Ovary (tissue), 9 donors: ENCODE measurements around the gene KMO. TPM values are rescaled to one million over a fixed set of nuclear protein-coding genes. Genes with fewer than 3 reads are reported as not detected.
A peak's percentile ranks its signal among the peaks of the same experiment; 100 is the strongest.

Experiments used
- DNase-seq, 5 donors: peaks; one replicate each; pipeline ENCODE4 v3.0.0-alpha.2; 2019 to 2020
- H3K27ac ChIP-seq, 2 donors: fragments of 200-600 bp; one replicate each; pipeline versions ENCODE4 v1.5.1 to v1.8.0; 2019 to 2022
- H3K27me3 ChIP-seq: fragments of 200-600 bp; one replicate; pipeline ENCODE4 v1.8.0; 2022
- H3K36me3 ChIP-seq: fragments of 200-600 bp; sonication (generic); one replicate; pipeline ENCODE4 v1.5.1; 2019
- H3K4me1 ChIP-seq: one replicate; pipeline ENCODE4 v1.8.1; 2013; ENCODE audit warnings: mild to moderate bottlenecking, moderate library complexity; ENCODE audit not compliant: insufficient read depth
- H3K4me3 ChIP-seq: fragments of 200-600 bp; sonication (generic); one replicate; pipeline ENCODE4 v1.5.1; 2017
- H3K9me3 ChIP-seq, 2 donors: fragments of 200-600 bp in 1 of 2; sonication (generic) in 1 of 2; one replicate each; pipeline versions ENCODE4 v1.5.1 to v1.8.1; 2013 to 2019; ENCODE audit warnings: mild to moderate bottlenecking in 1 of 2, moderate library complexity in 1 of 2
- CTCF ChIP-seq, 3 donors: fragments of 450-650 bp in 2 of 3; fragments of 200-600 bp in 1 of 3; IDR thresholded peaks; one replicate each; pipeline versions ENCODE4 v1.5.1 to v1.8.0; 2016 to 2022; ENCODE audit warnings: antibody characterized with exemption in 3 of 3, mild to moderate bottlenecking in 1 of 3
- EP300 ChIP-seq: sonication (generic); formaldehyde crosslinking; IDR thresholded peaks from one replicate; pipeline ENCODE4 v1.6.1; 2017; ENCODE audit warnings: antibody characterized with exemption
- POLR2A ChIP-seq: fragments of 450-650 bp; IDR thresholded peaks from one replicate; pipeline ENCODE4 v1.6.1; 2017; ENCODE audit warnings: antibody characterized with exemption, mild to moderate bottlenecking, moderate library complexity
- whole genome bisulfite sequencing, 3 donors: extraction: QIAGEN DNeasy Blood & Tissue Kit in 1 of 3; methylation state at CpG; one replicate each; pipeline versions ENCODE4 v1.1.5 to v1.1.7; 2013 to 2017; 5-methylcytosine and 5-hydroxymethylcytosine counted together
- intact Hi-C, 4 donors: fragments of 100-400 bp; cut with DNase I; formaldehyde crosslinking; loops; one replicate each; pipeline versions ENCODE4 v1.11.0 to v1.15.1; 2022 to 2023
- polyA plus RNA-seq, 2 donors: library from polyadenylated mRNA; stranded (reverse); fragments of 200-250 nt in 1 of 2; fragments of 350-450 nt in 1 of 2; fragmentation: Illumina TruSeq in 1 of 2; extraction: RNeasy Lipid Tissue Mini Kit (QIAGEN cat#74804) in 1 of 2; gene quantifications; one replicate each; pipeline ENCODE4 v1.2.3, GENCODE V29; 2013 to 2014
- total RNA-seq, 7 donors: library from RNA; depleted of rRNA in 2 of 7; stranded (reverse); fragments of >200 nt in 2 of 7; fragmentation: NEBNext Ultra II Directional in 3 of 7; extraction: Animal tissue kit (Norgen Biotek cat#: 25700) in 3 of 7; gene quantifications; one replicate each; pipeline versions ENCODE4 v1.1.0 to v1.2.4, GENCODE V29; 2016 to 2023
- donor health status: DM: no; HTN: no; CAD: no; lungs with moderate emphysema.
- donor health status: DM: no; HTN: no; CAD: no.
- donor health status: Bipolar disorder and iron deficiency.
- donor health status: DM: yes; HTN: yes; CAD: no.
- donor health status: DM: no; HTN: no; CAD: no.
- donor health status: DM: yes; HTN: yes; CAD: no.

KMO gene
- total and polyA plus RNA-seq, 9 donors: 0.12 to 2.0 (median 0.43) TPM; not detected in 1

- Histone ChIP-seq H3K9me3 (no peaks in the 10 kb centered on the region), H3K4me1 (no peaks in the 10 kb centered on the region), H3K27me3 (no peaks in the 10 kb centered on the region), H3K36me3 (no peaks in the 10 kb centered on the region), H3K4me3 (peak overlapping the region; percentile 82), H3K27ac (peak overlapping the region in 1 of 2 donors; percentile 25)
- DNase-seq: no peak
- intact Hi-C loops: no loop called here
- TF ChIP-seq CTCF (IDR thresholded peaks at IDR 0.05): no peak
- no peak for TF ChIP-seq EP300
- TF ChIP-seq POLR2A: no peak
- WGBS, 3 donors: 5 to 15% (median 12%) methylated on average over 6 of the region's 6 CpGs
These were observed 12.1 kb upstream of the KMO start for GRCh38 chr1:241520080-241520465.

- H3K27ac ChIP-seq: no peak overlapping the region
- H3K4me3 ChIP-seq: no peak overlapping the region
- WGBS, 3 donors: 87 to 93% (median 88%) methylated on average over 2 of the region's 2 CpGs
- DNase-seq: no peak
- intact Hi-C loops: no loop called here
- H3K4me1 ChIP-seq: no peaks in the 10 kb centered on the region
- H3K27me3 ChIP-seq: no peaks in the 10 kb centered on the region
- TF ChIP-seq POLR2A (no peak), EP300 (no peak), CTCF (IDR thresholded peaks at IDR 0.05) (no peak)
- H3K9me3 ChIP-seq: no peaks in the 10 kb centered on the region
- no peaks in the 10 kb centered on the region for H3K36me3 ChIP-seq
These were observed 10.5 kb upstream of the KMO start for GRCh38 chr1:241521718-241522117.

- DNase-seq: no peak
- intact Hi-C loops: no loop called here
- no peaks in the 10 kb centered on the region for H3K36me3 ChIP-seq
- no peak overlapping the region for H3K27ac ChIP-seq
- no peaks in the 10 kb centered on the region for H3K9me3 ChIP-seq
- no peaks in the 10 kb centered on the region for H3K27me3 ChIP-seq
- 66 to 72% (median 71%) methylated on average over 3 of the region's 3 CpGs for WGBS, 3 donors
- TF ChIP-seq EP300: no peak
- no peak for TF ChIP-seq POLR2A
- TF ChIP-seq CTCF (IDR thresholded peaks at IDR 0.05): no peak
- H3K4me1 ChIP-seq: no peaks in the 10 kb centered on the region
- no peak overlapping the region for H3K4me3 ChIP-seq
These were observed 7.2 kb upstream of the KMO start for GRCh38 chr1:241525026-241525425.

GRCh38 chr1:241527146-241527545 lies 5.0 kb upstream of the KMO start:
- DNase-seq: no peak
- Histone ChIP-seq H3K9me3 (no peaks in the 10 kb centered on the region), H3K4me3 (no peak overlapping the region), H3K4me1 (no peaks in the 10 kb centered on the region), H3K27ac (no peak overlapping the region), H3K27me3 (no peaks in the 10 kb centered on the region), H3K36me3 (no peaks in the 10 kb centered on the region)
- intact Hi-C loops: no loop called here
- WGBS, 3 donors: 34 to 60% (median 35%) methylated on average over 3 of the region's 3 CpGs
- TF ChIP-seq EP300 (no peak), CTCF (IDR thresholded peaks at IDR 0.05) (no peak), POLR2A (no peak)
